ENCODE results near the gene UQCRC2. TPM values are rescaled to one million over a fixed set of nuclear protein-coding genes. Genes with fewer than 3 reads are reported as not detected.
A peak's percentile ranks its signal among the peaks of the same experiment; 100 is the strongest.

Gene UQCRC2
- total and polyA plus RNA-seq, 10 of the 15 experiments (the other 5 are each of a cell fraction or from before 2014, with no cell fraction given): 256 to 563 (median 327) TPM

DNA sequence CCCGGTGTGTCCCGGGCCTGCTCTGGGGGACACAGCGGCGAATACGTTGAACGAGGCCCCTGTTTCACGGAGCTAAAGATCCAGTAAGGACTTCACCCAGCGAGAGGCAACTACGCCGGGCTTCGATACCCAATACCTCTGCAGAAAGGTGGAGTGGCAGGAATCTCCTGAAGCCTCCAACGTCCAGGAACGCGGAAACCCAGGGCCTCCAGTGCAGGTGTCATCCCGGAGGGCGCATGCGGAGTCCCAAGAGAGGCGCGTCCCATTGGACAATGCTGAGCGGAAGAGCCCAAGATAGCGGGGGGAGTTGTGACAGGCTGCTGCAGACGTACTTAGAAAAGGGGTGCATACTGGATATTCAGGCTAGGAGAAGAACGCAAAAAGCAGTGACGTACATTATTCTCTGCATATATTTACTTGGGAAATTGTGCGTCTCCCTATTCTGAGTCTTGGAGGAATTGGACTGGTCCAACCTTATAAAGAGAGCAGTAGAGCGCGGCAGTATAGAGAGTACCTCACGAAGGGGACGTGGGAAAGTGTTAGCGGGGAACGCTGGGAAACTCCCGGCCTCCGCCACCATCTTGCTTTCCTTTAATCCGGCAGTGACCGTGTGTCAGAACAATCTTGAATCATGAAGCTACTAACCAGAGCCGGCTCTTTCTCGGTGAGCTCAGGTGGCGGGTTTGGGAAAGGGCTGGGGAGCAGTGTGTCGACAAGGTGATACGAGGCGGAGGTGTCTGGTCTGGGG lies at the start of gene UQCRC2 (continued):
- TF ChIP-seq SUPT20H (IDR thresholded peaks at IDR 0.05; ENCODE audit: borderline replicate concordance, control insufficient read depth, low read depth, low read length): no peak
- no peak for TF ChIP-seq BCL11A (IDR thresholded peaks at IDR 0.05; ENCODE audit: low read depth, low read length)
- TF ChIP-seq TARDBP (IDR thresholded peaks at IDR 0.05; ENCODE audit: borderline replicate concordance): 0 out of 2 replicates have a peak, but pooled peaks have one; percentile 21
- peak; percentile 82 for TF ChIP-seq PML (IDR thresholded peaks at IDR 0.05; ENCODE audit: low read length)
- no peak for TF ChIP-seq SUZ12 (IDR thresholded peaks at IDR 0.05; ENCODE audit: unreplicated experiment)
- 0 out of 2 replicates have a peak, but pooled peaks have one; percentile 38 for TF ChIP-seq LARP7 (IDR thresholded peaks at IDR 0.05)
- no peak for TF ChIP-seq SMC3 (IDR thresholded peaks at IDR 0.05; ENCODE audit: borderline replicate concordance, low read length)
- TF ChIP-seq ZNF274 (IDR thresholded peaks at IDR 0.05; ENCODE audit: insufficient read depth, insufficient read length): no peak
- TF ChIP-seq, protein P1, sequence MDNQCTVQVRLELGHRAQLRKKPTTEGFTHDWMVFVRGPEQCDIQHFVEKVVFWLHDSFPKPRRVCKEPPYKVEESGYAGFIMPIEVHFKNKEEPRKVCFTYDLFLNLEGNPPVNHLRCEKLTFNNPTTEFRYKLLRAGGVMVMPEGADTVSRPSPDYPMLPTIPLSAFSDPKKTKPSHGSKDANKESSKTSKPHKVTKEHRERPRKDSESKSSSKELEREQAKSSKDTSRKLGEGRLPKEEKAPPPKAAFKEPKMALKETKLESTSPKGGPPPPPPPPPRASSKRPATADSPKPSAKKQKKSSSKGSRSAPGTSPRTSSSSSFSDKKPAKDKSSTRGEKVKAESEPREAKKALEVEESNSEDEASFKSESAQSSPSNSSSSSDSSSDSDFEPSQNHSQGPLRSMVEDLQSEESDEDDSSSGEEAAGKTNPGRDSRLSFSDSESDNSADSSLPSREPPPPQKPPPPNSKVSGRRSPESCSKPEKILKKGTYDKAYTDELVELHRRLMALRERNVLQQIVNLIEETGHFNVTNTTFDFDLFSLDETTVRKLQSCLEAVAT (IDR thresholded peaks at IDR 0.05): peak; percentile 85
- TF ChIP-seq KLF5 (IDR thresholded peaks at IDR 0.05; ENCODE audit: partially characterized antibody): peak; percentile 99
- TF ChIP-seq, protein P2, sequence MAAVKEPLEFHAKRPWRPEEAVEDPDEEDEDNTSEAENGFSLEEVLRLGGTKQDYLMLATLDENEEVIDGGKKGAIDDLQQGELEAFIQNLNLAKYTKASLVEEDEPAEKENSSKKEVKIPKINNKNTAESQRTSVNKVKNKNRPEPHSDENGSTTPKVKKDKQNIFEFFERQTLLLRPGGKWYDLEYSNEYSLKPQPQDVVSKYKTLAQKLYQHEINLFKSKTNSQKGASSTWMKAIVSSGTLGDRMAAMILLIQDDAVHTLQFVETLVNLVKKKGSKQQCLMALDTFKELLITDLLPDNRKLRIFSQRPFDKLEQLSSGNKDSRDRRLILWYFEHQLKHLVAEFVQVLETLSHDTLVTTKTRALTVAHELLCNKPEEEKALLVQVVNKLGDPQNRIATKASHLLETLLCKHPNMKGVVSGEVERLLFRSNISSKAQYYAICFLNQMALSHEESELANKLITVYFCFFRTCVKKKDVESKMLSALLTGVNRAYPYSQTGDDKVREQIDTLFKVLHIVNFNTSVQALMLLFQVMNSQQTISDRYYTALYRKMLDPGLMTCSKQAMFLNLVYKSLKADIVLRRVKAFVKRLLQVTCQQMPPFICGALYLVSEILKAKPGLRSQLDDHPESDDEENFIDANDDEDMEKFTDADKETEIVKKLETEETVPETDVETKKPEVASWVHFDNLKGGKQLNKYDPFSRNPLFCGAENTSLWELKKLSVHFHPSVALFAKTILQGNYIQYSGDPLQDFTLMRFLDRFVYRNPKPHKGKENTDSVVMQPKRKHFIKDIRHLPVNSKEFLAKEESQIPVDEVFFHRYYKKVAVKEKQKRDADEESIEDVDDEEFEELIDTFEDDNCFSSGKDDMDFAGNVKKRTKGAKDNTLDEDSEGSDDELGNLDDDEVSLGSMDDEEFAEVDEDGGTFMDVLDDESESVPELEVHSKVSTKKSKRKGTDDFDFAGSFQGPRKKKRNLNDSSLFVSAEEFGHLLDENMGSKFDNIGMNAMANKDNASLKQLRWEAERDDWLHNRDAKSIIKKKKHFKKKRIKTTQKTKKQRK (IDR thresholded peaks at IDR 0.05; ENCODE audit: low read depth, low read length): no peak
- TF ChIP-seq, protein P3, sequence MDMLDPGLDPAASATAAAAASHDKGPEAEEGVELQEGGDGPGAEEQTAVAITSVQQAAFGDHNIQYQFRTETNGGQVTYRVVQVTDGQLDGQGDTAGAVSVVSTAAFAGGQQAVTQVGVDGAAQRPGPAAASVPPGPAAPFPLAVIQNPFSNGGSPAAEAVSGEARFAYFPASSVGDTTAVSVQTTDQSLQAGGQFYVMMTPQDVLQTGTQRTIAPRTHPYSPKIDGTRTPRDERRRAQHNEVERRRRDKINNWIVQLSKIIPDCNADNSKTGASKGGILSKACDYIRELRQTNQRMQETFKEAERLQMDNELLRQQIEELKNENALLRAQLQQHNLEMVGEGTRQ (IDR thresholded peaks at IDR 0.05; ENCODE audit: borderline replicate concordance, low read depth, low read length): no peak
- peak; percentile 80 for TF ChIP-seq SIN3A (IDR thresholded peaks at IDR 0.05; ENCODE audit: low read depth, low read length)
- peak; percentile 61 for TF ChIP-seq NR2C1 (IDR thresholded peaks at IDR 0.05)
- TF ChIP-seq KDM1A (IDR thresholded peaks at IDR 0.05; ENCODE audit: borderline replicate concordance): no peak
- peak; percentile 94 for TF ChIP-seq POLR2A (IDR thresholded peaks at IDR 0.05; ENCODE audit: low read depth, low read length)
- no peak for TF ChIP-seq CBX3 (IDR thresholded peaks at IDR 0.05; ENCODE audit: borderline replicate concordance, low read depth)
- no peak for TF ChIP-seq TCF7 (IDR thresholded peaks at IDR 0.05; ENCODE audit: borderline replicate concordance)
- TF ChIP-seq NR2F1 (conservative IDR thresholded peaks at IDR 0.05): peak; percentile 72
- TF ChIP-seq MTA3 (IDR thresholded peaks at IDR 0.05; ENCODE audit: borderline replicate concordance, low read length): no peak; the same call in 1 of the 2 replicates
- TF ChIP-seq, protein P4, sequence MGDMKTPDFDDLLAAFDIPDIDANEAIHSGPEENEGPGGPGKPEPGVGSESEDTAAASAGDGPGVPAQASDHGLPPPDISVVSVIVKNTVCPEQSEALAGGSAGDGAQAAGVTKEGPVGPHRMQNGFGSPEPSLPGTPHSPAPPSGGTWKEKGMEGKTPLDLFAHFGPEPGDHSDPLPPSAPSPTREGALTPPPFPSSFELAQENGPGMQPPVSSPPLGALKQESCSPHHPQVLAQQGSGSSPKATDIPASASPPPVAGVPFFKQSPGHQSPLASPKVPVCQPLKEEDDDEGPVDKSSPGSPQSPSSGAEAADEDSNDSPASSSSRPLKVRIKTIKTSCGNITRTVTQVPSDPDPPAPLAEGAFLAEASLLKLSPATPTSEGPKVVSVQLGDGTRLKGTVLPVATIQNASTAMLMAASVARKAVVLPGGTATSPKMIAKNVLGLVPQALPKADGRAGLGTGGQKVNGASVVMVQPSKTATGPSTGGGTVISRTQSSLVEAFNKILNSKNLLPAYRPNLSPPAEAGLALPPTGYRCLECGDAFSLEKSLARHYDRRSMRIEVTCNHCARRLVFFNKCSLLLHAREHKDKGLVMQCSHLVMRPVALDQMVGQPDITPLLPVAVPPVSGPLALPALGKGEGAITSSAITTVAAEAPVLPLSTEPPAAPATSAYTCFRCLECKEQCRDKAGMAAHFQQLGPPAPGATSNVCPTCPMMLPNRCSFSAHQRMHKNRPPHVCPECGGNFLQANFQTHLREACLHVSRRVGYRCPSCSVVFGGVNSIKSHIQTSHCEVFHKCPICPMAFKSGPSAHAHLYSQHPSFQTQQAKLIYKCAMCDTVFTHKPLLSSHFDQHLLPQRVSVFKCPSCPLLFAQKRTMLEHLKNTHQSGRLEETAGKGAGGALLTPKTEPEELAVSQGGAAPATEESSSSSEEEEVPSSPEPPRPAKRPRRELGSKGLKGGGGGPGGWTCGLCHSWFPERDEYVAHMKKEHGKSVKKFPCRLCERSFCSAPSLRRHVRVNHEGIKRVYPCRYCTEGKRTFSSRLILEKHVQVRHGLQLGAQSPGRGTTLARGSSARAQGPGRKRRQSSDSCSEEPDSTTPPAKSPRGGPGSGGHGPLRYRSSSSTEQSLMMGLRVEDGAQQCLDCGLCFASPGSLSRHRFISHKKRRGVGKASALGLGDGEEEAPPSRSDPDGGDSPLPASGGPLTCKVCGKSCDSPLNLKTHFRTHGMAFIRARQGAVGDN (IDR thresholded peaks at IDR 0.05): 0 out of 2 replicates have a peak, but pooled peaks have one; percentile 62
- TF ChIP-seq CEBPB (IDR thresholded peaks at IDR 0.05; ENCODE audit: borderline replicate concordance in 1 of 2, low read depth in 2 of 2, low read length in 2 of 2): no peak
